GM18867 (cell line): ENCODE measurements around the gene RASSF4.
A peak's percentile ranks its signal among the peaks of the same experiment; 100 is the strongest.

Experiments used
- ATAC-seq: cut with Tn5 transposase; IDR thresholded peaks from one replicate; pipeline ENCODE4 v1.9.1; 2021; ENCODE audit warnings: mild to moderate bottlenecking, moderate library complexity; ENCODE audit not compliant: unreplicated experiment

Gene RASSF4

GRCh38 chr10:44961230-44961571 lies 1.6 kb downstream of the RASSF4 start:
- ATAC-seq, result no peak

- ATAC-seq, result no peak
Observed at GRCh38 chr10:44961931-44962750, 2.5 kb downstream of the RASSF4 start.

GRCh38 chr10:44962870-44963738 lies 3.5 kb downstream of the RASSF4 start:
- no peak for ATAC-seq

- no peak for ATAC-seq
Observed at GRCh38 chr10:44963772-44964633, 4.4 kb downstream of the RASSF4 start.

- no peak for ATAC-seq
Observed at GRCh38 chr10:44965104-44965503, 5.5 kb downstream of the RASSF4 start.

GRCh38 chr10:44965651-44966097 lies 6.1 kb downstream of the RASSF4 start:
- ATAC-seq, result peak; percentile 35

- peak; percentile 21 for ATAC-seq
Observed at GRCh38 chr10:44966129-44966815, 6.7 kb downstream of the RASSF4 start.

GRCh38 chr10:44966816-44967509 lies 7.4 kb downstream of the RASSF4 start:
- ATAC-seq, result no peak

GRCh38 chr10:44967616-44968015 lies 8.0 kb downstream of the RASSF4 start:
- no peak for ATAC-seq

GRCh38 chr10:44968091-44968490 lies 8.5 kb downstream of the RASSF4 start:
- ATAC-seq, result no peak

- ATAC-seq, result no peak
Observed at GRCh38 chr10:44968500-44969400, 9.1 kb downstream of the RASSF4 start.

- no peak for ATAC-seq
Observed at GRCh38 chr10:44969854-44970253, 10.3 kb downstream of the RASSF4 start.

- no peak for ATAC-seq
Observed at GRCh38 chr10:44970812-44971395, 11.3 kb downstream of the RASSF4 start.

- no peak for ATAC-seq
Observed at GRCh38 chr10:44971434-44971833, 11.8 kb downstream of the RASSF4 start.

- ATAC-seq, result no peak
Observed at GRCh38 chr10:44971935-44972757, 12.5 kb downstream of the RASSF4 start.

GRCh38 chr10:44972874-44973306 lies 13.3 kb downstream of the RASSF4 start:
- ATAC-seq, result no peak

GRCh38 chr10:44973323-44974081 lies 13.9 kb downstream of the RASSF4 start:
- no peak for ATAC-seq
